HG03565 (cell line): ENCODE data around the gene SRCAP.

ENCODE experiments used
- ATAC-seq: cut with Tn5 transposase; IDR thresholded peaks from one replicate; pipeline ENCODE4 v1.9.1; 2021; ENCODE audit warnings: mild to moderate bottlenecking, moderate library complexity; ENCODE audit not compliant: unreplicated experiment

SRCAP gene

GRCh38 chr16:30786936-30787612 lies 88.1 kb downstream of the SRCAP start, which contains the start of gene ZNF629:
Gene ZNF629 (minus strand): TSS chr16:30787205. CDS start chr16:30784482, 2,723 bp downstream.
- no peak for ATAC-seq

- no peak for ATAC-seq
Measured at GRCh38 chr16:30787613-30788378, 88.8 kb downstream of the SRCAP start.
